HEK293T (cell line): ENCODE results near the gene ANGPTL2.

Source experiments
- CTBP1 ChIP-seq: fragments of 450-650 bp; IDR thresholded peaks from 2 replicates; pipeline ENCODE4 v1.6.1; 2016; ENCODE audit warnings: borderline replicate concordance
- FOXA1 ChIP-seq: fragments of 450-650 bp; IDR thresholded peaks from 2 replicates; pipeline ENCODE4 v1.6.1; 2016; ENCODE audit warnings: mild to moderate bottlenecking
- FOXM1 ChIP-seq: fragments of 450-650 bp; IDR thresholded peaks from 2 replicates; pipeline ENCODE4 v1.6.1; 2017; ENCODE audit warnings: mild to moderate bottlenecking, borderline replicate concordance
- HDGF ChIP-seq: fragments of 450-650 bp; IDR thresholded peaks from 2 replicates; pipeline ENCODE4 v1.6.1; 2017; ENCODE audit warnings: antibody characterized with exemption, borderline replicate concordance
- SP1 ChIP-seq: fragments of 450-650 bp; IDR thresholded peaks from 2 replicates; pipeline ENCODE4 v1.6.1; 2017
- SUZ12 ChIP-seq: fragments of 450-650 bp; IDR thresholded peaks from 2 replicates; pipeline ENCODE4 v1.6.1; 2016; ENCODE audit warnings: mild to moderate bottlenecking

DNA sequence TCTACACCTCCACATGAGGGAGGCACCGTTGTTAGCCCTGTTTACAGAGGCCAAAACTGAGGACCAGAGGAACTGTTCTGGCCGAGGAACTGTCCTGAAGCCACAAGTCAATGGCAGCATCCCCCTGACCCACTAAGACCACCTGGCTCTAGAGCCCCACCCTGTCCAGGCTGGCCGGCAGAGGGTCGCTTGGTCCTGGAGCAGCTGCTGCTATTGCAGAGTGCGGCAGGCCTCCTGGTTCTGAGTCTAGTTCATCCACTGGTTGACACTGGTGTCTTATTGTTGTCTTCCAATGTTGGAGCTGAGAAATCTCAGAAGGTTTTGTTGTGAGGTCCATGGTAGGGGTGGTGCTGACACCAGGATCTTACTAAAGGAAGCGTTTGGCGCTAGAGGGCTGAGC, 26.6 kb upstream of the ANGPTL2 start:
- TF ChIP-seq HDGF (no peak), FOXA1 (no peak), SUZ12 (no peak), FOXM1 (no peak), CTBP1 (no peak), SP1 (no peak)
